NCI-H226 (cell line): ENCODE data around the gene REEP2.

ENCODE experiments used
- DNase-seq: peaks from one replicate; pipeline ENCODE4 v3.0.0-alpha.2; 2015

The REEP2 gene

GRCh38 chr5:138448481-138449398 lies 9.9 kb downstream of the REEP2 start:
- no peak for DNase-seq

GRCh38 chr5:138449501-138450239 lies 10.8 kb downstream of the REEP2 start:
- DNase-seq, result peak; percentile 70

DNA sequence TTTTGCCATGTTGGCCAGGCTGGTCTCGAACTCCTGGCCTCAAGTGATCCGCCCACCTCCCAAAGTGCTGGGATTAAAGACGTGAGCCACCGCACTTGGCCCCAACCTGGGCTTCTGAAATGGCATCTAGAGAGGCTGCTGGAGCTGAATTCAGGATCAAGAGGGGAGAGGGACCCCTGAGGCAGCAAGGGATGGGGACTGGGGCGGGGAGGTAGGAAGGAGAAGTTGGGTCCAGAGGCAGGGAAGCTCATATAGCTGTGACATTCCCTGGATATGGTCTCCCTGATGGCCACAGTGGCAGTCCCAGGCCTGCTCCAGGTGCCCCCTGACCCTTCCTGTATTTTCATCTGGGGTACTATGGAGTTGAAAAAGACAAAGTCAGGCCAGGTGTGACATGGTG lies 12.1 kb downstream of the REEP2 start:
- DNase-seq, result no peak

- DNase-seq, result no peak
Observed at GRCh38 chr5:138452720-138453119, 13.9 kb downstream of the REEP2 start.

DNA sequence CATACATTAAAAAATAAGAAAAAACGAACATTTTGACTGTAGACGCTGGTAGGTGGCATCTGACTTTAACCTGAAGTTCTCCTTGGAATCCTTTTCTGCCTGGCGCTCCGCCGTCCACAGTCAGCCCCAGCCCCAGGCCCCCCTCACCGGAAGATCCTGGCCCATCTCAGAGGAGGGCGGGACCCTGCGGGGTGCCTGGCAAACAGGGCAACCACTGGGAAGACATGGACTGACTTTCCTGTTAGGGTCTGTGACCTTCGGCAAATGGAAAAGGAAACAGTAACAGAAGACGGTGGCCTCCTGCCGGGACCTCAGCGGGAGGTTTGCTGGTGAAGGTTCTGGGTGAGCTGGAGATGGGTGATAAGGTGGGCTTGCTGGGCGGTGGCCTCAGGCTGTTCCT lies 14.7 kb downstream of the REEP2 start:
- DNase-seq, result no peak

- no peak for DNase-seq
Observed at GRCh38 chr5:138454121-138454520, 15.3 kb downstream of the REEP2 start.

DNA sequence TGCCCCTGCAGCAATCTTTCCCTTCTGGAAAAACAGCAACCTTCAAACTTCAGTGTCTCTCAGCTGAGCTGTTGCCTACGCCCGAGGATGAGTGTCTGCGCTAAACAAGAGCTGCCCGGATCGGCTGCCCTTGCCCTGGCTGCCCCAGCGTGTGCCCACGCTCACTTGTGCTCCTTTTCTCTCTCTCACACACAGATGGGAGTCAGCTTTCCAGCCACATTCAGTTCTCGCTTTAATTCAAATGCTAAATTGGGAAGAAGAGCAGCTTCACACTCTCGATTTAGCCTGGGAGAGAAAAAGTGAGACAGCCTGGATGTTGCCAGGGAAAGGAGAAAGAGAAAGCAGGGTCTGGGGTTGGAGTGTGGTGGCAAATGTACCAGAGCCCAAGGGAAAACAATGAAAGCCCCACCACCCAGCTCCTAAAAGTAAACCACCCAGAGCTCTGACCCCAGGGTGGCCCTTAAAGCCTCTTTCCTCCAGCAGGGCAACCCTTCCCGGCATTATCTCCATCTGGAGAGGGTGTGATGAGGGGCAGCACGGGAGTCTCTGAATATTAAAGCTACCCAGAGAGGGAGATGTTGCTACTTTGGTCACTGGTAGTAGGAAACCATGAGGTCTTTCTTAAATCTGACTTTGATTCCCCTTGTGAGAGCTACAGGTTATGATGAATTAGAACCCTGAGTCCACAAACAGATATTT lies 16.5 kb downstream of the REEP2 start:
- no peak for DNase-seq

DNA sequence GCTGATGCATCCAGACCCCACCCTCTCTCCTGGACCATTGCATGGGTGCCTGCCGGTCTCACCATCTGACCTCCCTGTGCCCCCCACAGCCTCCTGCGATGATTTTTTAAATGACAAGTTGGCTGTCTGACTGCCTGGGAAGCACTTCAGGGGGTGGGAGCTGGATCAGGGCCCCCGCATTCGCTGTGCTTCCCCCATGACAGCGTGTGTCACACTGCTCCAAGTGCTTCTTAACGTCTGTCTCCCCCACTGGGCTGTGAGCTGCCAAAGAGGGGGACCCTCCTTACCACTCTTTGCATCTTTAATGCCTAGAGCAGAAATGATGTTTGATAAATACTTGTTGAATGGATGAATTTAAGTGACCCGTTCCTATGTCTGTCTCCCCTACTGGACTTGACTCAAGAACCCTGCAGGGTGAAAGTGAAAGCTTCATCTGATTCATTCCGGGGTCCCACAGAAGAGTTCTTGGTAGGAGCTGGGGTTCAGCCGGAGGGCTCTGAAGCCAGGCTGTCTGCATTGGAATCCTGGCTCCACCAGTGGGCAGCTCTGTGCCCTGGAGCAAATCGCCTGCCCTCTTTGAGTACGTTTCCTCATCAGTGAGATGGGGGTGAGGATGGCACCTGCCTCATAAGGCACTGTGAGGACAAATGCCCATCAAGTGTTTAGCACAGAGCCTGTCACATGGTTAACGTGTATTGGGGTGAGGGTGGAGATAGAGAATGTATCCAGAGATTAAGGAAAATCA lies 18.8 kb downstream of the REEP2 start:
- no peak for DNase-seq

GRCh38 chr5:138458384-138458783 lies 19.5 kb downstream of the REEP2 start:
- no peak for DNase-seq

DNA sequence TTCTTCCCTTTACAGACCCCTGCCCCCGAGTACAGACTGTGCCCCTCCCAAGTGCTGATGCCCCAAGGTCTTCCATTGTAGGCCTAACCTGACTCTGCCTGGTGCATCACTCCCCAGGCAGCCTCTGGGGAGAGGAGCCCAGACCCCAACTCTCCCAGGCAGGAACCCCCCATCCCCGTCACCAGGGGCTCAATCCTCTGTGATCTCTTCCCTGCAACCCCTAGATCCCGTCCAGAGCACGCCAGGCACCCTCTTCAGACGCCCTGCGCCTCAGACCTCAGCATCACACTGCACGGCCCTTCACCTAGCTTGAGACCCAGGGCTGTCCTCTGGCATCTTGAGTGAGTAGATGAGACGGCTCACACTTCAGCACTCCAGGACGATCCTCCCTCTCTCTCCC lies 20.0 kb downstream of the REEP2 start:
- no peak for DNase-seq

GRCh38 chr5:138459311-138459933 lies 20.6 kb downstream of the REEP2 start:
- no peak for DNase-seq

- no peak for DNase-seq
Observed at GRCh38 chr5:138460032-138460693, 21.3 kb downstream of the REEP2 start.

GRCh38 chr5:138461343-138462125 lies 22.7 kb downstream of the REEP2 start:
- peak; percentile 90 for DNase-seq

DNA sequence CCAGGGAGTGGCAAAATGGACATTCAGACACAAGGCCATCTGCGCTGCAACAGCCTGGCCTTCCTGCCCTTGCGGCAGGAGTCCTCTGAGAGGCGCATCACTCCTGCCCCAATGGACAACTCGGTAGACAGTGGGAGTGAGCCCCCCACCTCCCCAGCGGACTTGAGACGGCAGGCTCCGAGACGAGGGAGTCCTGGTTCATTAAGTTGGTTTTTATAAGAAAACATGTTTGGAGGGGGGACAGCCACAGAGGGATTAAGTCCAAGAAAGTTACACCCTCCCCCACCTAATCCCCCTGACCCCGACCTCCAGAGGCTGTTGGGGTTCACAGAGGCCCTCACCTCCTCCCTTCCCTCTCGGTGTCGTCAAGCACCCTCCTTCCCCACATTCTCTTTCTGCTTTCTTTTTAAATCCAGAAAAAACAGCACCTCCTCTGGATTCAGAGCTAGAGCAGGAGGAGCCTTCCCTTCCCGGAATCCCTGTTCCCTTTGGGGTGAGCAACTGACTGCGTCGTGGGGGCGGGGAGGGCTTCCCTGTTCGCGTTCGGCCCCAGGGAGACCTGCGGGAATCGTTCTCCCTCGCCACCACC lies 24.7 kb downstream of the REEP2 start:
- DNase-seq, result no peak

GRCh38 chr5:138464008-138464387 lies 25.1 kb downstream of the REEP2 start:
- DNase-seq, result peak; percentile 91

DNA sequence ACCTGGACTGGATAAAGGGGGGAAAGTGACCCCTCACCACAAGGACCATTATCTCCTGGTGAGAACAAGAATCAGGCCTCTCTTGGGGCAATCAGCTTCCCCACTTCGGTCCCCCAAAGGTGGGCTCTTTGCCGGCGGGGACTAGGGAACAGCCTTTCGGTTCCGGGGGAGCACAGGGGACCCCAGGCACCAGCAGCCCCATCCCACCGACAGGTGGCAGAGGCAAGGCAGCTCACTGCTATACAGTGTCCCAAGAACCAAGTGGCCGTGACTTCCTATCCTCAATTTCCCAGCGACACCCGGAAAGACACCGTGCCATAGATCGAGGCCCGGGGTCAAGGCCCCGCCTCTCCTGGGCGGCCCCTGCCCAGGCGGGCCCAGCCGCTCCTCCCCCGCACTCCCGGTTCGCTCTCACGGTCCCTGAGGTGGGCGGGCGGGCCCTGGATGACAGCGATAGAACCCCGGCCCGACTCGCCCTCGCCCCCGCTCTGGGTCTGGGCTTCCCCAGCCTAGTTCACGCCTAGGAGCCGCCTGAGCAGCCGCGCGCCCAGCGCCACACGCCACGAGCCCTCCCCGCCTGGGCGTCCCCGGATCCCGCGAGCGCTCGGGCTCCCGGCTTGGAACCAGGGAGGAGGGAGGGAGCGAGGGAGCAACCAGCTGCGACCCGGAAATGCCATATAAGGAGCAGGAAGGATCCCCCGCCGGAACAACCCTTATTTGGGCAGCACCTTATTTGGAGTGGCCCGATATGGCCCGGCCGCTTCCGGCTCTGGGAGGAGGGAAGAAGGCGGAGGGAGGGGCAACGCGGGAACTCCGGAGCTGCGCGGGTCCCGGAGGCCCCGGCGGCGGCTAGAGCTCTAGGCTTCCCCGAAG lies 25.8 kb downstream of the REEP2 start:
- peak; percentile 98 for DNase-seq

DNA sequence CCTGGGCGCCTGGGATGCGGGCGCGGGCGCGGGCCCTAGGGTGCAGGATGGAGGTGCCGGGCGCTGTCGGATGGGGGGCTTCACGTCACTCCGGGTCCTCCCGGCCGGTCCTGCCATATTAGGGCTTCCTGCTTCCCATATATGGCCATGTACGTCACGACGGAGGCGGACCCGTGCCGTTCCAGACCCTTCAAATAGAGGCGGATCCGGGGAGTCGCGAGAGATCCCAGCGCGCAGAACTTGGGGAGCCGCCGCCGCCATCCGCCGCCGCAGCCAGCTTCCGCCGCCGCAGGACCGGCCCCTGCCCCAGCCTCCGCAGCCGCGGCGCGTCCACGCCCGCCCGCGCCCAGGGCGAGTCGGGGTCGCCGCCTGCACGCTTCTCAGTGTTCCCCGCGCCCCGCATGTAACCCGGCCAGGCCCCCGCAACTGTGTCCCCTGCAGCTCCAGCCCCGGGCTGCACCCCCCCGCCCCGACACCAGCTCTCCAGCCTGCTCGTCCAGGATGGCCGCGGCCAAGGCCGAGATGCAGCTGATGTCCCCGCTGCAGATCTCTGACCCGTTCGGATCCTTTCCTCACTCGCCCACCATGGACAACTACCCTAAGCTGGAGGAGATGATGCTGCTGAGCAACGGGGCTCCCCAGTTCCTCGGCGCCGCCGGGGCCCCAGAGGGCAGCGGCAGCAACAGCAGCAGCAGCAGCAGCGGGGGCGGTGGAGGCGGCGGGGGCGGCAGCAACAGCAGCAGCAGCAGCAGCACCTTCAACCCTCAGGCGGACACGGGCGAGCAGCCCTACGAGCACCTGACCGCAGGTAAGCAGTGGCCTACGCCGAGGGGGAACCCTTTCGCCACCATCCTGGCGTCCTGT lies 26.6 kb downstream of the REEP2 start, which contains the start of gene EGR1:
Gene EGR1, plus strand, starts transcription at position 219 of the 864 bp plus-strand sequence. Its CDS starts 283 bp downstream, at position 502.
- peak; percentile 85 for DNase-seq
